GM19035 (cell line): ENCODE measurements around the gene CELF4.

Source experiments
- ATAC-seq: cut with Tn5 transposase; IDR thresholded peaks from one replicate; pipeline ENCODE4 v1.9.1; 2021; ENCODE audit not compliant: unreplicated experiment

CELF4 gene

GRCh38 chr18:37447962-37448888 lies 117.4 kb downstream of the CELF4 start:
- no peak for ATAC-seq

- no peak for ATAC-seq
Observed at GRCh38 chr18:37445836-37446235, 119.8 kb downstream of the CELF4 start.

- no peak for ATAC-seq
Observed at GRCh38 chr18:37445368-37445767, 120.2 kb downstream of the CELF4 start.

GRCh38 chr18:37443325-37444055 lies 122.1 kb downstream of the CELF4 start:
- no peak for ATAC-seq

- no peak for ATAC-seq
Observed at GRCh38 chr18:37442477-37442876, 123.1 kb downstream of the CELF4 start.

GRCh38 chr18:37441821-37442220 lies 123.8 kb downstream of the CELF4 start:
- no peak for ATAC-seq

GRCh38 chr18:37440206-37440605 lies 125.4 kb downstream of the CELF4 start:
- no peak for ATAC-seq

- ATAC-seq: no peak
Observed at GRCh38 chr18:37438417-37439180, 127.0 kb downstream of the CELF4 start.

GRCh38 chr18:37435996-37436395 lies 129.6 kb downstream of the CELF4 start:
- ATAC-seq: no peak

- no peak for ATAC-seq
Observed at GRCh38 chr18:37435150-37435867, 130.3 kb downstream of the CELF4 start.

- no peak for ATAC-seq
Observed at GRCh38 chr18:37434161-37434860, 131.3 kb downstream of the CELF4 start.

GRCh38 chr18:37432436-37433195 lies 133.0 kb downstream of the CELF4 start:
- ATAC-seq: no peak

- ATAC-seq: no peak
Observed at GRCh38 chr18:37430357-37431076, 135.1 kb downstream of the CELF4 start.

- ATAC-seq: no peak
Observed at GRCh38 chr18:37429791-37430190, 135.8 kb downstream of the CELF4 start.

GRCh38 chr18:37428288-37428974 lies 137.2 kb downstream of the CELF4 start:
- ATAC-seq: no peak

GRCh38 chr18:37426586-37426985 lies 139.0 kb downstream of the CELF4 start:
- no peak for ATAC-seq

- no peak for ATAC-seq
Observed at GRCh38 chr18:37425222-37425621, 140.4 kb downstream of the CELF4 start.

GRCh38 chr18:37424507-37424906 lies 141.1 kb downstream of the CELF4 start:
- ATAC-seq: no peak
